ENCODE results near the gene SYNE2.

DNA sequence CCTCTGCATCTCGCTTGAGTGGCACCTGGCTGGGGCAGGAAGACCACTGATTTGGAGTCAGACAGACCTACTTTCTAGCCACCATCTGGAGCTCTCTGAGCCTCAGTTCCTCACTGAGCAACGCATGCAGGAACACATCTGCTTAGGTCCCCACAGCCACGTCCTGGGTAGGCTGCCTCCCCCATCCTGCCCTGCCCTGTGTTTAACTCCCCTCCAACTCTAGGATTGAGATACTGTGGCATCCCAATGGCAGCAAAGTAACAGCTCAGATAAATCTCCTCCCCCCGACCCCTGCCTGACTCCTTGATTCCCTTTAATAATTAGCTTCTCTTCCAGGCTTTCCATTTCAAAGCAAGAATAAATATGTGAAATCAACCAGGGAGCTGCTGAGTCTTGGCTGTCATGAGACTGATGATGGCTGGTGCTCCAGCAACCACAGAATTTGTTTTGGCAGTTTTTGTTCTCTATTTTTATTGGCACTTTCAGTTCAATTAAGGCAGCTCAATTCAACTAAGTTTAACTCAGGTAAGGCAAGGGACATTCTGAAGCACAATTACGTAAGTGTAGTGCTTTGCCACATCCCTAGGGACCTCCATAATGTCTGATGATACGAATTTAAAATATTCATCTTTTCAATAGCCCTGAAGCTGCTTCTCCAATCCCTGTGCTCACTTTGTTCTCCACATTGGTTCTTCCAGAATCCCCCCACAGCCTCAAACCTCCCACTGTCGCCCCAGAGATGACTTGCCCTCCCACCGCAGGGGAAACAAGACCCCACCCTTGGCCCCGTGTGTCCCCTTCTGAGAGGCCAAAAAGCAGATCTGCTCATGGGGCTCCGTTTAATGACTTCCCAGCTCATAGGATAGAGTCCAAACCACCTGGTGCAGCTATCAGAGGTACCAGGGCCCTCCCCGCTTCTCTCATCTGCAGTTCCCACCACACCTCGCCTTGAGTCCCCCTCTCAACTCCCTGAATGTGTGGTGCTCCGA lies 383.1 kb downstream of the SYNE2 start:
- TF ChIP-seq EP300 (IDR thresholded peaks at IDR 0.05), result no peak
- TF ChIP-seq, protein P1, sequence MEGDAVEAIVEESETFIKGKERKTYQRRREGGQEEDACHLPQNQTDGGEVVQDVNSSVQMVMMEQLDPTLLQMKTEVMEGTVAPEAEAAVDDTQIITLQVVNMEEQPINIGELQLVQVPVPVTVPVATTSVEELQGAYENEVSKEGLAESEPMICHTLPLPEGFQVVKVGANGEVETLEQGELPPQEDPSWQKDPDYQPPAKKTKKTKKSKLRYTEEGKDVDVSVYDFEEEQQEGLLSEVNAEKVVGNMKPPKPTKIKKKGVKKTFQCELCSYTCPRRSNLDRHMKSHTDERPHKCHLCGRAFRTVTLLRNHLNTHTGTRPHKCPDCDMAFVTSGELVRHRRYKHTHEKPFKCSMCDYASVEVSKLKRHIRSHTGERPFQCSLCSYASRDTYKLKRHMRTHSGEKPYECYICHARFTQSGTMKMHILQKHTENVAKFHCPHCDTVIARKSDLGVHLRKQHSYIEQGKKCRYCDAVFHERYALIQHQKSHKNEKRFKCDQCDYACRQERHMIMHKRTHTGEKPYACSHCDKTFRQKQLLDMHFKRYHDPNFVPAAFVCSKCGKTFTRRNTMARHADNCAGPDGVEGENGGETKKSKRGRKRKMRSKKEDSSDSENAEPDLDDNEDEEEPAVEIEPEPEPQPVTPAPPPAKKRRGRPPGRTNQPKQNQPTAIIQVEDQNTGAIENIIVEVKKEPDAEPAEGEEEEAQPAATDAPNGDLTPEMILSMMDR (IDR thresholded peaks at IDR 0.05), result no peak
